Body of pancreas (tissue), 4 donors: ENCODE data around the gene CA12. TPM values are rescaled to one million over a fixed set of nuclear protein-coding genes. Genes with fewer than 3 reads are reported as not detected.

Source experiments
- ATAC-seq: fragments of 150-250 bp; one replicate; pipeline ENCODE4 v1.9.1; 2016
- DNase-seq, 4 donors: peaks; one replicate each; pipeline ENCODE4 v3.0.0-alpha.2; 2019
- H3K27ac ChIP-seq, 4 donors: fragments of 200-600 bp; sonication (generic); 1 replicate in 3 of 4; 2 replicates in 1 of 4; pipeline versions ENCODE4 v1.5.1 to v1.6.1; 2016 to 2019; ENCODE audit warnings: mild to moderate bottlenecking in 1 of 4, mixed read lengths in 1 of 4, moderate library complexity in 1 of 4
- H3K27me3 ChIP-seq, 2 donors: fragments of 200-600 bp; sonication (generic); one replicate each; pipeline ENCODE4 v1.6.0; 2016; ENCODE audit warnings: mild to moderate bottlenecking in 1 of 2
- H3K36me3 ChIP-seq, 2 donors: fragments of 200-600 bp; sonication (generic); replicated peaks in 1 of 2; 2 replicates each; pipeline ENCODE4 v1.5.1; 2016; ENCODE audit warnings: low read depth in 2 of 2; ENCODE audit not compliant: insufficient read depth in 1 of 2
- H3K4me1 ChIP-seq: fragments of 200-600 bp; sonication (generic); one replicate; pipeline ENCODE4 v1.6.0; 2016
- H3K4me3 ChIP-seq, 2 donors: fragments of 200-600 bp; sonication (generic); 1 replicate in 1 of 2; 2 replicates in 1 of 2; pipeline ENCODE4 v1.5.1; 2016 to 2019
- H3K9me3 ChIP-seq, 3 donors: fragments of 200-600 bp; sonication (generic); 1 replicate in 2 of 3; 2 replicates in 1 of 3; pipeline ENCODE4 v1.5.1; 2016
- CTCF ChIP-seq, 7 experiments: fragments of 450-650 bp in 4 of 7; fragments of 200-600 bp in 3 of 7; sonication (generic) in 3 of 7; IDR thresholded peaks; one replicate each; pipeline ENCODE4 v1.5.1; 2016 to 2019; ENCODE audit warnings: antibody characterized with exemption in 7 of 7
- POLR2A ChIP-seq, 3 donors: fragments of 450-650 bp; IDR thresholded peaks; one replicate each; pipeline ENCODE4 v1.6.1; 2016; ENCODE audit warnings: antibody characterized with exemption in 3 of 3, mild to moderate bottlenecking in 2 of 3
- WGBS, 2 donors: methylation state at CpG; one replicate each; pipeline ENCODE4 v1.1.5; 2017; 5-methylcytosine and 5-hydroxymethylcytosine counted together
- intact Hi-C: fragments of 100-400 bp; cut with DNase I; formaldehyde crosslinking; loops from one replicate; pipeline ENCODE4 v1.15.1; 2023
- total RNA-seq, 2 donors: library from RNA; depleted of rRNA; stranded (reverse); fragments of >200 nt; gene quantifications; one replicate each; pipeline ENCODE4 v1.1.0, GENCODE V29; 2016

CA12 gene
- total RNA-seq, 2 donors from 2014 or later, result 16.1 to 25.7 TPM

DNA sequence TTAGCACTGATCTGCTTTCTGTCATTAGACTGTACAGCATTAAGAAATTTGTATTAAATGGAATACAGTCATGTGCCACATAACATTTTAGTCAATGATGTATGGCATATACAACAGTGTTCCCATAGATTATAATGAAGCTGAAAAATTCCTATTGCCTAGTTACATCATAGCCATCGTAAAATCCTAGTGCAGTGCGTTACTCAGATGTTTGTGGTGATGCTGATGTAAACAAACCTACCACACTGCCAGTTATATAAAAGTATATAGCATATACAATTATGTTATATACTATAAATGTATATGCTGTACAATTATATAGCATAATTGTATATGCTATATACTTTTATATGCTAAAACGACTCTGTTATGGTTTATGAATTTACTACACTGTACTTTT is 62.6 kb downstream of the CA12 start:
- 87 to 92% methylated on average over 3 of the region's 3 CpGs for WGBS, 2 donors
- peaks cover 5% of the 10 kb centered on the region for H3K4me1 ChIP-seq
- H3K36me3 ChIP-seq, result no peaks in the 10 kb centered on the region
- TF ChIP-seq POLR2A (IDR thresholded peaks at IDR 0.05) (no peak), CTCF (IDR thresholded peaks at IDR 0.05) (no peak)
- DNase-seq (no peak), ATAC-seq (no peak)
- intact Hi-C loops, result no loop called here
- H3K9me3 ChIP-seq, result no peaks in the 10 kb centered on the region
- H3K4me3 ChIP-seq, result no peak overlapping the region
- H3K27me3 ChIP-seq, result no peaks in the 10 kb centered on the region
- H3K27ac ChIP-seq, result no peak overlapping the region

DNA sequence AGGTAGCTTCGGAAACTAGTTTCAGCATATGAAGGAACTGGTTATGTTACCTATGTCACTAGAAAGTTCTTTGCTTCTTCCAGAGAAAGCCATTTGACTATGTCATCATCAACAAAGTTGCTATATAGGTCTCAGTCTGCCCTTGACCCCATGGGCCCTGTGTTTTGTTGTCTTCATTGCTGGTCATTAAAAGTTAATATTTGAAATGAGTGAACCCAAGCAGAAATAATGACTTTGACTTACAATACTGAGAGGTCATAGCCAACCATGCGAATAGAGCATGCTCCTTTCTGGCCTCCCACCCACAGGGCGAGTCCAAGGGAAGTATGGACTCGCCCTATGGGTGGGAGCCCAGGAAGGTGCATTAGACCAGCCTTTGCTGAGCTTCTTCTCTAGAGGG is 63.3 kb downstream of the CA12 start:
- H3K36me3 ChIP-seq, result no peaks in the 10 kb centered on the region
- WGBS, 2 donors, result 79 to 97% methylated on average over 4 of the region's 4 CpGs
- ATAC-seq (no peak), DNase-seq (no peak)
- H3K4me1 ChIP-seq, result peaks cover 5% of the 10 kb centered on the region
- intact Hi-C loops, result no loop called here
- TF ChIP-seq CTCF (IDR thresholded peaks at IDR 0.05) (no peak), POLR2A (IDR thresholded peaks at IDR 0.05) (no peak)
- H3K27ac ChIP-seq, result no peak overlapping the region
- no peaks in the 10 kb centered on the region for H3K9me3 ChIP-seq
- no peaks in the 10 kb centered on the region for H3K27me3 ChIP-seq
- no peak overlapping the region for H3K4me3 ChIP-seq

GRCh38 chr15:63314409-63314808 is 67.2 kb downstream of the CA12 start:
- ATAC-seq (no peak), DNase-seq (no peak)
- TF ChIP-seq CTCF (IDR thresholded peaks at IDR 0.05) (no peak), POLR2A (IDR thresholded peaks at IDR 0.05) (no peak)
- Histone ChIP-seq H3K4me3 (no peak overlapping the region), H3K27ac (no peak overlapping the region), H3K9me3 (no peaks in the 10 kb centered on the region), H3K36me3 (no peaks in the 10 kb centered on the region), H3K4me1 (no peaks in the 10 kb centered on the region), H3K27me3 (no peaks in the 10 kb centered on the region)
- 55 to 65% methylated on average over 2 of the region's 2 CpGs for WGBS, 2 donors
- intact Hi-C loops, result no loop called here

DNA sequence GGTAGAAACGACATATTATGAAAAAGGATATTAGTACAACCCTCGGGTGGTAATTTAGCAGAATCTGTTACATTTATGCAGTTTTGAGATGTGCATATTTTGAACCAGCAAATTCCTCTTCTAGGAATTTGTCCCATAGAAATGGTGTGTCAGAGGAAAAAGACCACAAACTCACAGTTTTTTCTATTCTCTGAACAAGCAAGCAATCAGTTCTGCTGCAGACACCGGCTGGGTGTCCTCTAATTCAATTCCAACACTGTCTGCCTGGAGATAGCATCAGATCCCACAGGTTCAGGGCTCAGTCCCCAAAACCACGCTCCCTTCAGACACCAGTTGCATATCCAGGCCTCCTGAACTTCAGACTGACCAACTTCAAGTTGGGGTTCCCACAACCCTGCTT is 67.8 kb downstream of the CA12 start:
- H3K4me3 ChIP-seq, result no peak overlapping the region
- H3K4me1 ChIP-seq, result no peaks in the 10 kb centered on the region
- no peak overlapping the region for H3K27ac ChIP-seq
- ATAC-seq (no peak), DNase-seq (no peak)
- H3K9me3 ChIP-seq, result no peaks in the 10 kb centered on the region
- intact Hi-C loops, result no loop called here
- H3K27me3 ChIP-seq, result no peaks in the 10 kb centered on the region
- no peaks in the 10 kb centered on the region for H3K36me3 ChIP-seq
- no peak for TF ChIP-seq POLR2A (IDR thresholded peaks at IDR 0.05)
- TF ChIP-seq CTCF (IDR thresholded peaks at IDR 0.05), result no peak
- 84 to 94% methylated on average over 4 of the region's 4 CpGs for WGBS, 2 donors

DNA sequence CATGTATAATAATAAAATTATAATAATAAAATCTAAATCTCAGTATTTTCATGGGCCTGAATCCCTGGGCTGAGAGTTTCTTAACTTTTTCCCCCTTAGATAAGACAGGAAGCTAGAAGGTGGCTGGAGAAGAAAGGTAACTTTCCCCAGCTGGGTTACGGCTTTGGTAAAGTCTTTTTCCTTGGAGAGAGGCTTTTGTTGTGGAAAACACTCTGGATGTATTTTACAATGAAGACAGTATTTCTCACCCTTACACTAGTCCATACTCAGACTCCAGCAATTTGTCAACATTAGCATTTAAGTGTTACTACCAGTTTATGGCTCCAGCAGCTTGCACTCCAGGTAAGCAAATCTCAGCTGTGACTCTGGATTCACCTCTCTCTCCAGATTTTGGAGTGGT is 69.4 kb downstream of the CA12 start:
- 96 to 100% methylated on average over 1 of the region's 1 CpG for WGBS, 2 donors
- Histone ChIP-seq H3K4me3 (no peak overlapping the region), H3K27me3 (no peaks in the 10 kb centered on the region), H3K27ac (no peak overlapping the region), H3K9me3 (no peaks in the 10 kb centered on the region), H3K36me3 (no peaks in the 10 kb centered on the region), H3K4me1 (no peaks in the 10 kb centered on the region)
- TF ChIP-seq POLR2A (IDR thresholded peaks at IDR 0.05), result no peak
- no peak for TF ChIP-seq CTCF (IDR thresholded peaks at IDR 0.05)
- DNase-seq, result no peak
- intact Hi-C loops, result no loop called here
- ATAC-seq, result no peak
